Ectodermal cell (in vitro differentiated cells): ENCODE data around the gene ZNF506.
"Not testable (repeated sequence)": the region's sequence is repeated elsewhere in the genome, so short reads cannot be mapped to it uniquely, and the experiment has no call there.

Source experiments
- H3K27ac ChIP-seq: 2 replicates; pipeline ENCODE4 v1.7.0; 2013; ENCODE audit warnings: mild to moderate bottlenecking, low read depth, low read length; ENCODE audit not compliant: insufficient read depth, poor library complexity, severe bottlenecking
- H3K27me3 ChIP-seq: 2 replicates; pipeline ENCODE4 v1.7.0; 2013; ENCODE audit warnings: mild to moderate bottlenecking, low read length; ENCODE audit not compliant: insufficient read depth, control insufficient read depth, poor library complexity, severe bottlenecking
- H3K36me3 ChIP-seq: one replicate; pipeline ENCODE4 v1.7.0; 2013; ENCODE audit warnings: low read length; ENCODE audit not compliant: control insufficient read depth, insufficient read depth
- H3K4me1 ChIP-seq: one replicate; pipeline ENCODE4 v1.7.0; 2013; ENCODE audit warnings: low read length; ENCODE audit not compliant: control insufficient read depth, insufficient read depth
- H3K4me3 ChIP-seq: 2 replicates; pipeline ENCODE4 v1.7.0; 2013; ENCODE audit warnings: low read depth, low read length, control low read depth; ENCODE audit not compliant: insufficient read depth
- H3K9me3 ChIP-seq: 2 replicates; pipeline ENCODE4 v1.7.0; 2013; ENCODE audit warnings: mild to moderate bottlenecking, low read length, moderate library complexity; ENCODE audit not compliant: control insufficient read depth
- WGBS, 2 experiments: methylation state at CpG; one replicate each; pipeline ENCODE4 v1.1.7; 2013; ENCODE audit warnings: missing lambda C conversion rate in 2 of 2; 5-methylcytosine and 5-hydroxymethylcytosine counted together

The ZNF506 gene

DNA sequence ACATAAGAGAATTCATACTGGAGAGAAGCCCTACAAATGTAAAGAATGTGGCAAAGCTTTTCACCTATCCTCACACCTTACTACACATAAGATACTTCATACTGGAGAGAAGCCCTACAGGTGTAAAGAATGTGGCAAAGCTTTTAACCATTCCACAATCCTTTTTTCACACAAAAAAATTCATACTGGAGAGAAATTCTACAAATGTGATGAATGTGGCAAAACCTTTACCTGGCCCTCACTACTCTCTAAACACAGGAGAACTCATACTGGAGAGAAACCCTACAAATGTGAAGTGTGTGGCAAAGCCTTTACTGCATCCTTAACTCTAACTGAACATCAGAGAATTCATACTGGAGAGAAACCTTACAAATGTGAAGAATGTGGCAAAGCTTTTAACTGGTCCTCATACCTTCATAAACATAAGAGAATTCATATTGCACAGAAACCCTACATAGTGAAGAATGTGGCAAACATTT lies 14.0 kb upstream of the ZNF506 start:
- Histone ChIP-seq H3K27ac (no peak overlapping the region), H3K27me3 (no peaks in the 10 kb centered on the region), H3K9me3 (peaks cover 5% of the 10 kb centered on the region), H3K4me3 (no peak overlapping the region), H3K4me1 (no peaks in the 10 kb centered on the region), H3K36me3 (no peaks in the 10 kb centered on the region)

DNA sequence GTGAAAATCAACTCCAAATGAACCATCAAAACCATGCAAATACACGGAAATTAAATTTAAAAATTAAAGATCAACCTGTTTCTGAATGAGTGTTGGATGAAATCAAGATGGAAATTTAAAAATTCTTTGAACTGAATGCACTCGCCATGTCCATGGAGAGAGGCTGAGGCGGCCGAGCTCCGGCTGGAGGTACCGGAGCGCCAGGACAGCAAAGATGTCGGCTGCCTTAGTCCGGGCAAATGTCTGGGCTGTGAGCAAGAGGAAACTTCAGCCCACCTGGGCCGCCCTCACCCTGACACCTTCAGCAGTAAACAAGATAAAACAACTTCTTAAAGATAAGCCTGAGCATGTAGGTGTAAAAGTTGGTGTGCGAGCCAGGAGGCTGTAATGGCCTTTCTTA lies 5.3 kb upstream of the ZNF506 start:
- Histone ChIP-seq H3K27ac (no peak overlapping the region), H3K36me3 (no peaks in the 10 kb centered on the region), H3K27me3 (no peaks in the 10 kb centered on the region), H3K9me3 (no peaks in the 10 kb centered on the region), H3K4me3 (no peak overlapping the region), H3K4me1 (no peaks in the 10 kb centered on the region)
- 89 to 90% methylated on average over 9 to 10 of the region's 11 CpGs for WGBS, 2 experiments

DNA sequence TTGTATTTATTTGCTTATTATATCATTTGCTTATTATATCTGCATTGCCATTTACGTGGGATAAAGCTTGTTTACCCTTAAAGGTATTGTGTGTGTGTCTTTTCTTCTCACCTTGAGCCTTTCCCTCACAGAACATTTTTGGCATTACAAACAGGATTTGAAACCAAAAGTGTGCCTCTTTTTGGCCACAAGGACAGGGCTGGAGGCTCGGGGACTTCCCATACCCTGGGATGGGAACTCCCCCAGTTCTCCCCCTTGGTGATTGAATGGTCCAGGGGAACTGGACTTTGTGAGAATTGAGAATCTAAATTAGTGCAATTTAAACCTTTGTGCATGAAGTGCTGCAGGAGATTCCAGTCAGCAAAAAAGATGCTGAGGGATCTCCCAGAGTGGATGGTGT lies 2.4 kb upstream of the ZNF506 start:
- no peak overlapping the region for H3K27ac ChIP-seq
- no peaks in the 10 kb centered on the region for H3K4me1 ChIP-seq
- H3K9me3 ChIP-seq = no peaks in the 10 kb centered on the region
- no peaks in the 10 kb centered on the region for H3K27me3 ChIP-seq
- WGBS, 2 experiments = 77 to 100% methylated on average over 1 to 2 of the region's 2 CpGs
- no peak overlapping the region for H3K4me3 ChIP-seq
- H3K36me3 ChIP-seq = no peaks in the 10 kb centered on the region

DNA sequence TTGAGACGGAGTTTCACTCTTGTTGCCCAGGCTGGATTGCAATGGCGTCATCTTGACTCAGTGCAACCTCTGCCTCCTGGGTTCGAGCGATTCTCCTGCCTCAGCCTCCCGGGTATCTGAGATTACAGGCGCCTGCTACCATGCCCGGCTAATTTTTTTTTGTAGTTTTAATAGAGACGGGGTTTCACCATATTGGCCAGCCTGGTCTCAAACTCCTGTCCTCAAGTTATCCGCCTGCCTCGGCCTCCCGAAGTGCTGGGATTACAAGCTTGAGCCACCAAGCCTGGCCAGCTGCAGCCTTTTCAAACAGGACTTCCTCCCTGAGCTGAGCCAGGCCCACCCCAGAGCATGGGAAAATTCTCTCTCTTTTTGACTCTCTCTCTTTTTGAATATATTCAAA lies 426 bp upstream of the ZNF506 start:
- not testable (repeated sequence) for H3K4me1 ChIP-seq, H3K9me3 ChIP-seq, H3K27ac ChIP-seq, H3K36me3 ChIP-seq, H3K27me3 ChIP-seq
- H3K4me3 ChIP-seq = peak overlapping the region; percentile 73
- 70 to 72% methylated on average over 11 of the region's 11 CpGs for WGBS, 2 experiments

DNA sequence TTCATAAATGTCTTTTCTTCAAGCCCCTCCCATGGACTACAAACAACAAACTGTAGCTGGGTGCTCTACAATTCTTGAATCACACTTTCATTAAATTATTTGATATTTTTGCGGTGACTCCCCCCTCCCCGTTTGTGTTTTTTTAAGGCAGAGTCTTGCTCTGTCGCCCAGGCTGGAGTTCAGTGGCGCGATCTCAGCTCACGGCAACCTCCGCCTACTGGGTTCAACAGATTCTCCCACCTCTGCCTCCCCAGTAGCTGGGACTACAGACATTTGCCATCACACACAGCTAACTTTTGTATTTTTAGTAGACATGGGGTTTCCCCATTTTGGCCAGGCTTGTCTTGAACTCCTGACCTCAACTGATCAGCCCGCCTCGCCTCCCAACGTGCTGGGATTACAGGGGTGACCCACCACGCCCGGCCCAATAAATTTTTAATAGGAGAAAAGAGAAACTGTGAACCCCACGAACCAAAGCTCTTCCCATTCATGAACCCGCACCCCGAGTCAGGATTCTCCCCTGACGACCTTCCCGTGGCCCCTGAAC lies 703 bp downstream of the ZNF506 start:
- 63 to 68% methylated on average over 17 of the region's 17 CpGs for WGBS, 2 experiments
- Histone ChIP-seq H3K27ac (peak overlapping the region; percentile 92), H3K4me3 (peak overlapping the region; percentile 73), H3K4me1 (no peaks in the 10 kb centered on the region), H3K9me3 (no peaks in the 10 kb centered on the region), H3K27me3 (no peaks in the 10 kb centered on the region), H3K36me3 (no peaks in the 10 kb centered on the region)

- Histone ChIP-seq H3K4me3 (no peak overlapping the region), H3K27ac (no peak overlapping the region), H3K27me3 (no peaks in the 10 kb centered on the region), H3K9me3 (no peaks in the 10 kb centered on the region), H3K36me3 (no peaks in the 10 kb centered on the region), H3K4me1 (no peaks in the 10 kb centered on the region)
- WGBS, 2 experiments = 94% methylated on average over 3 of the region's 3 CpGs
These were observed 4.2 kb downstream of the ZNF506 start for GRCh38 chr19:19817357-19817756.

DNA sequence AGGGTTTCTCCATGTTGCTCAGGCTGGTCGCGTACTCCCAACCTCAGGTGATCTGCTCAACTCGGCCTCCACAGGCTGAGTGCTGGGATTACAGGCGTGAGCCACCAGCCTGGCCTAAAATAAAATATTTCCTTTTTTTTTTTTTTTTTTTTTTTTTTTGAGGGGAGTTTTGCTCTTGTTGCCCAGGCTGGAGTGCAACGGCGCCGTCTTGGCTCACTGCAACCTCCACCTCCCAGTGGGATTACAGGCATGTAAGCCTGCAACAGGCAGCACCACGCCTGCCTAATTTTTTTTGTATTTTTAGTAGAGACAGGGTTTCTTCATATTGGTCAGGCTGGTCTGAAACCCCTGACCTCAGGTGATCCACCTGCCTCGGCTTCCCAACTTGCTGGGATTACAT lies 4.9 kb downstream of the ZNF506 start:
- no peak overlapping the region for H3K4me3 ChIP-seq
- WGBS, 2 experiments = 75 to 78% methylated on average over 9 of the region's 9 CpGs

DNA sequence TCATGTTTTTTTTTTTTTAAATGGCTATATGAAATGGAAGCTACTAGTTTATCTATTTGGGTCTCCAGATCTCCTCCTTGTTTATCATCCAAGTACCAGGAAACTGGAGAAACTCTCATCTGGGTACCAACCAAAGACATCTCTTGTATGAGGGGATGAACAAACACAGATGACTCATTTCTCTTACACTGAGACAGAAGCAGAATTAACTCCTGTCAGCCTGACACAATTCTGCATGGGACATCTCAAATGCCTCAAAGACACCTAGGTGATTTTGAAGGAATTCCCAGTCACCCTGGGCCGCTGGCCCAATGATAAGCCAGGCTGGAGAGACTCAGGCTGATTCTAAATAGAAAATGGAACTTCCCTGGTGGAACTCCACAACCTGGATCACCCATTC lies 9.6 kb downstream of the ZNF506 start:
- H3K36me3 ChIP-seq, H3K9me3 ChIP-seq, H3K27ac ChIP-seq, H3K4me3 ChIP-seq, H3K27me3 ChIP-seq, H3K4me1 ChIP-seq: not testable (repeated sequence)
- 90 to 100% methylated on average over 1 of the region's 1 CpG for WGBS, 2 experiments

More for the DNA sequence above, 4.9 kb downstream of the ZNF506 start:
- H3K27ac ChIP-seq = no peak overlapping the region
- H3K27me3 ChIP-seq = no peaks in the 10 kb centered on the region
- H3K36me3 ChIP-seq = no peaks in the 10 kb centered on the region
- H3K9me3 ChIP-seq = no peaks in the 10 kb centered on the region
- H3K4me1 ChIP-seq = no peaks in the 10 kb centered on the region

DNA sequence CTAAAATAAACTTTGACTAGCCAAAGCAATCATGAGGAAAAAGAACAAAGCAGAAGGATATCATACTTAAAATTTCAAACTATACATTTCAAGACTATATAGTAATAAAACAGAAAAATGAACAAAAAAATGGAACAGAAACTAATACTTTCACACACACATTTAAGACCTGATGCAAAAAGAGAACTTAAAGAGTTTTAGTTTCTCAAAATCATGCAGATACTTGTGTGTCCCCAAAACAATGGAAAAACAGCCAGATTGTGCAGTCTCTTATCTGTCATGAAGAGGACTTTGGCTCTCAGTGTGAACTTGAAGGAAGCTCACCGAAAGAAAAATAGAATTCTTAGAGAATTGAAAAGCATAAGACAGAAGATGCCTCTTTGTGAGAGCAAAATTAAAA lies 16.1 kb downstream of the ZNF506 start:
- Histone ChIP-seq H3K27ac (no peak overlapping the region), H3K36me3 (peaks cover 6% of the 10 kb centered on the region), H3K27me3 (no peaks in the 10 kb centered on the region), H3K4me3 (no peak overlapping the region), H3K9me3 (no peaks in the 10 kb centered on the region), H3K4me1 (no peaks in the 10 kb centered on the region)
- 95 to 100% methylated on average over 1 of the region's 1 CpG for WGBS, 2 experiments

- 94 to 100% methylated on average over 1 of the region's 1 CpG for WGBS, 2 experiments
- Histone ChIP-seq H3K4me1 (no peaks in the 10 kb centered on the region), H3K27me3 (no peaks in the 10 kb centered on the region), H3K36me3 (peaks cover 16% of the 10 kb centered on the region), H3K9me3 (no peaks in the 10 kb centered on the region), H3K27ac (no peak overlapping the region), H3K4me3 (no peak overlapping the region)
These were observed 33.5 kb downstream of the ZNF506 start for GRCh38 chr19:19788015-19788414.

DNA sequence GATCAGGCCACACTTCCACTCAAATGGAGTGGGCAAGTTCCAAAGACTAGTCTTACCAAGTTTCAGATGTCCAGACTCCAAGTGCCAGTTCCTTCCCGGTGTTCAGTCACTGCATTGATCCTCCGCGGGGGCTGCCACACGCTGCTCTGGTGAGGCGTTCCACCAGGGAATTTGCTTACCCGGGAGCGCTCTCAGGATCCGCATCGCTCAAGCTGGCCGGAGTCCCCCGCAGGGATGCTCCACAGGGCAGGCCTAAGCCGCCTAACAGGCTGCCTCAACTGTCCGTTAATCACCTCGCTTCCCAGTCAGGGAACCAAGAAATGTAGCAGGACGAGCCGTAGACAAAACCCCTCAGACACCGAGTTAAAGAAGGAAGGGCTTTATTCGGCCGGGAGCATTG lies 36.1 kb downstream of the ZNF506 start:
- not testable (repeated sequence) for H3K27me3 ChIP-seq, H3K27ac ChIP-seq, H3K4me3 ChIP-seq, H3K9me3 ChIP-seq, H3K4me1 ChIP-seq, H3K36me3 ChIP-seq
- WGBS, 2 experiments = 96 to 97% methylated on average over 19 of the region's 19 CpGs
